Measurements from ENCODE around the gene CCDC92. TPM values are rescaled to one million over a fixed set of nuclear protein-coding genes. Genes with fewer than 3 reads are reported as not detected.

The CCDC92 gene
- polyA plus RNA-seq, 1 donor from 2014 or later = 11.3 TPM

- Histone ChIP-seq H3F3A (ENCODE audit: insufficient read depth, low read length, poor library complexity, severe bottlenecking) (no peaks in the 10 kb centered on the region), H3K9me3 (ENCODE audit: low read length) (no peaks in the 10 kb centered on the region), H3K4me3 (ENCODE audit: low read length) (no peak overlapping the region), H3K27ac (ENCODE audit: low read length) (no peak overlapping the region), H3K9ac (ENCODE audit: low read length) (no peak overlapping the region), H4K20me1 (ENCODE audit: insufficient read depth) (peaks cover 6% of the 10 kb centered on the region), H3K36me3 (ENCODE audit: insufficient read depth, low read length) (peaks cover 11% of the 10 kb centered on the region), H3K27me3 (ENCODE audit: insufficient read depth, low read depth, low read length) (no peaks in the 10 kb centered on the region), H2AFZ (ENCODE audit: low read depth, low read length) (no peak overlapping the region), H3K9me2 (ENCODE audit: insufficient read depth, low read length) (no peaks in the 10 kb centered on the region), H3K79me2 (replicated peaks; ENCODE audit: insufficient read depth, low read length) (peaks cover 43% of the 10 kb centered on the region), H3K4me2 (ENCODE audit: low read length) (no peak overlapping the region)
- TF ChIP-seq RAD21 (conservative IDR thresholded peaks at IDR 0.05) = no peak
- no peak for TF ChIP-seq CTCF (IDR thresholded peaks at IDR 0.05; ENCODE audit: poor library complexity, severe bottlenecking)
- TF ChIP-seq SMC3 (conservative IDR thresholded peaks at IDR 0.05; ENCODE audit: poor library complexity) = no peak
- no peak for TF ChIP-seq TAF1 (IDR thresholded peaks at IDR 0.05; ENCODE audit: low read depth)
- TF ChIP-seq POLR2AphosphoS5 (IDR thresholded peaks at IDR 0.05) = no peak
- no peak for TF ChIP-seq REST (IDR thresholded peaks at IDR 0.05; ENCODE audit: borderline replicate concordance)
- TF ChIP-seq MXI1 (conservative IDR thresholded peaks at IDR 0.05; ENCODE audit: poor library complexity, severe bottlenecking) = no peak
- no peak for TF ChIP-seq EP300 (conservative IDR thresholded peaks at IDR 0.05; ENCODE audit: poor library complexity, severe bottlenecking)
- TF ChIP-seq EZH2 (IDR thresholded peaks at IDR 0.05; ENCODE audit: borderline replicate concordance, insufficient read depth, low read length, poor library complexity, severe bottlenecking) = no peak
Measured at GRCh38 chr12:124000111-124000510, 27.5 kb upstream of the CCDC92 start.

GRCh38 chr12:123998991-123999359 is 26.3 kb upstream of the CCDC92 start:
- H3K36me3 ChIP-seq (ENCODE audit: insufficient read depth, low read length) = peaks cover 11% of the 10 kb centered on the region
- H3K9ac ChIP-seq (ENCODE audit: low read length) = no peak overlapping the region
- TF ChIP-seq EP300 (conservative IDR thresholded peaks at IDR 0.05; ENCODE audit: poor library complexity, severe bottlenecking) = no peak
- no peak overlapping the region for H3K4me3 ChIP-seq (ENCODE audit: low read length)
- H3F3A ChIP-seq (ENCODE audit: insufficient read depth, low read length, poor library complexity, severe bottlenecking) = no peaks in the 10 kb centered on the region
- no peaks in the 10 kb centered on the region for H3K27me3 ChIP-seq (ENCODE audit: insufficient read depth, low read depth, low read length)
- no peak overlapping the region for H3K4me2 ChIP-seq (ENCODE audit: low read length)
- H2AFZ ChIP-seq (ENCODE audit: low read depth, low read length) = no peak overlapping the region
- peaks cover 52% of the 10 kb centered on the region for H3K79me2 ChIP-seq (replicated peaks; ENCODE audit: insufficient read depth, low read length)
- H4K20me1 ChIP-seq (ENCODE audit: insufficient read depth) = peaks cover 6% of the 10 kb centered on the region
- no peaks in the 10 kb centered on the region for H3K9me2 ChIP-seq (ENCODE audit: insufficient read depth, low read length)
- H3K27ac ChIP-seq (ENCODE audit: low read length) = no peak overlapping the region
- H3K9me3 ChIP-seq (ENCODE audit: low read length) = no peaks in the 10 kb centered on the region
